Stimulated activated CD4-positive, alpha-beta T cell treated with anti-CD3 and anti-CD28 coated beads, Interleukin-15, amount 100 ng/mL, for 48 hours (primary cell): ENCODE results near the gene TJP1.
"Not testable (repeated sequence)": the region's sequence is repeated elsewhere in the genome, so short reads cannot be mapped to it uniquely, and the experiment has no call there.

Source experiments
- DNase-seq, 2 donors: peaks; one replicate each; pipeline ENCODE4 v3.0.0-alpha.2; 2020; ENCODE audit warnings: low read depth in 2 of 2

The TJP1 gene

DNA sequence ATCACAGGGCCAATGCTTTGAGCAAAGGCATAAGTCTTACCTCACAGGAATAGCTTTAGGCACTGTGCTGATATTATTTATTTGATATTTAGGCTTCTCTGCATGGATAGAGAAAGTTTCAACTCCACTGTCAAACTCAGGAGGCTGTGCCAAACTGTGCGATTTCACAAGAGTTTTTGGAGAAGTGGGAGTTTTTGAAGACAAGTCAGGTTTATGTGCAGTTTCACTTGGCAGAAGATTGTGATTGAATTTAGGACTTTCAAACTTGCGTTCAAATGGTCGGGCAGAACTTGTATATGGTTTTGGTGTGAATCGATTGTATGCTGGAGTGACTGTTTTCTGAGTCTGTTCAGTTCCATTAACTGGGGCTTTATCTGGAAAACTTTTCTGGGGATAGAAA, 113.7 kb downstream of the TJP1 start:
- no peak for DNase-seq

DNA sequence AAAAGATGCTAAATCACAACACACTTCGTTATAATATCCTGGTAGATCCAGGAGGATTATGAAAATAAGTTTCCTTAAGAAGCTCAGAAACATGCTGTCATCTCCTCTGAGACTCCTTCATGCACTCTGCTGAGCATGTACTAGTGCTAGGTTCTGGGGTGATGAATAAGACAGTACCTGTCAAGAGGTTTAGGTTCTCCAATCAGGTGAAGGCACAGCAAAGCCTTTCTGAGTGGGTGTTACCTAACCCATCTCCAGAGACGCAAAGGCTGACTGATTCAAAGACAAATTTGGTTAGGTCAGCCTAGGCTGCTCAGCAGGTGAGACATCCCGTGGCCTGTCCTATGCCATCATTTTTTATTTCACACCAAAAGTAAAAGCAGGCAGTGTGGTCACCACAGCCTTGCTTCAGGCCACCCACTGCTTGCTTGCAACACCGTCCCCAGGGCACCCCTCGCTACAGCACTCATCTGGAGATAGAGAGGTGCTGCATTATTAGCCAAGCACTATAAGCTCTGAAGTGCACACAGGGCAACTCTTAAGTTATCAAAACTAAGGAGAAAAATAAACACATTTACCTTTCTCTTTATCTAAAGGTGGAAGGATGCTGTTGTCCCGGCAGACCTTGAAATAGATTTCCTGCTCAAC, 117.2 kb downstream of the TJP1 start:
- DNase-seq = no peak

- DNase-seq = no peak
These were observed 121.1 kb downstream of the TJP1 start for GRCh38 chr15:29701151-29701550.

DNA sequence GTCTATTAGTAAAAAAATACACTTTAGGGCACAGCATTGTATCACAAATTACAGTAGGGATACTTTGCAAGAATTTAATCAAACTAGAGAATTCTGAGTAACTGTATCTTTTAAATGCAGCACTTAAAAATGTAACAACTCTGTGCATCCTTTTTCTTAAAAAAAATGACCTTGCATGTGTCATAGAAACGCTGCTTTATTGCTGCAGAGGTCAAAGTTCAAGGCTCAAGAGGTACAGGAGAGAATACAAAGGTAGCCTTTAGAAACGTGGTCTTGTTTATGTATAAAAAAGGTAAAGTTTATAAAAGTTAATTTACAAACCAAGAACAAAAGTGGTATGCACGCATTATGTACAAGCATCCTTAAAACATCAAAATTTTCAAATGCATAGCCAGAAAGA, 122.0 kb downstream of the TJP1 start:
- DNase-seq = no peak

DNA sequence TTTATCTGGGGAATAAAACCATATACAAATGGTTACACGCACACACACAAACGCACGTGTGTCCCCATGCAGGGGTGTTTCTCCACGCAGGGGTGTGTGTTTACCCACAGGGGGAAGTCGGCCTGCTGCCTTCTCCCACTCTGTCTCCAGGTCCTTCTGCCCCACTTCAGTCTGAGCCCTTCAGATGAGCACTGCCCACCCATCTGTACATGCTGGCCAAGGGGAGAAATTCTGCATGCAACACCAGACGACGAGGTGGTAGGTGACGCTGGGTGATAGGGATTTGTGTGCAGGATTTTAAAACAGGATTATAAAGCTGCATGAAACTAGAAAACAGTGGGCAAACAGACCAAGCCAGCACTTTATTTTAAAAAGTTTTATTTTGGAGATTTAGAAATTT, 122.5 kb downstream of the TJP1 start:
- no peak for DNase-seq

GRCh38 chr15:29698030-29698701, 124.1 kb downstream of the TJP1 start:
- no peak for DNase-seq

- DNase-seq = no peak
These were observed 125.1 kb downstream of the TJP1 start for GRCh38 chr15:29696950-29697738.

DNA sequence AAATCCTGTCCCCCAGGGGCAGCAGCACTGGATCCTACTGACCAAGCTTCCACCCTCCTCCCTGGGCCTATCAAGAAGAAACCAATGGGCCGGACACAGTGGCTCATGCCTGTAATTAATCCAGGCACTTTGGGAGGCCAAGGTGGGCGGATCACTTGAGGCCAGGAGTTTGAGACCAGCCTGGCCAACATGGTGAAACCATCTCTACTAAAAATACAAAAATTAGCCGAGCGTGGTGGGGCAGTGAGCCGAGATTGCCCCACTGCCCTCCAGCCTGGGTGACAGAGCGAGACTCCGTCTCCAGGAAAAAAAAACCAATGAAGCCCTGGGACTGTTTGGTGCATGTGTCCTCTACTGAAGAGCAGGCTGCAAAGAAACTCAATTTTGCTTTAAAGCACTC, 125.8 kb downstream of the TJP1 start:
- DNase-seq = not testable (repeated sequence)

DNA sequence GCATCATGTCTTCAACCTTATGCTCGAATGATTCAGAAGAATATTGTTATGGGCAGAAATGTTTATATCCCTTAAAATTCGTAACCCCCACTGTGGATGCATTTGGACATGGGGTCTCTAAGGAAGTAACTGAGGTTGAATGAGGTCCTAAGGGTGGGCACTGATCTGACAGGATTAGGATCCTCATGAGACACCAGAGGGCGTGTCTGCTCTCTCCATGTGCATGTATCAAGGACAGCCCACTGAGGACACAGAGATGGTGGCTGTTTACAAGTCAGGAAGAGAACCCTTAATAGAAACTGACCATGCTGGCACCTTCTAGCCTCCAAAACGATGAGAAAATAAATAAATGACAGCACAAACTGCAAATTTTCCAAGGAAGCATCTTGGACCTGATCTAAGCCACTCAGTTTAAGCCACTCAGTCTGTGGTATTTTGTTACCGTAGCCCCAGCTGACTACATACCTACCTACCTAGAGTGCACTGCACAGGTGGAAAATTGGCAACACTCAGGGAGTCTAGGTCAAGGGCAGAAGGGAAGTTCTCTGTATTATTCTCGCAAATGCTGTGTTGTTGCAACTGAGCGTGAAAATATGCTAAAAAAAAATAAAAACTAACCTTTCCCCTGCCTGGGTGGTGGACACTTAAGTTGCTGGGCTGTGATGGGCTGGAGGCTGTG, 126.6 kb downstream of the TJP1 start:
- DNase-seq = no peak

- no peak for DNase-seq
These were observed 129.0 kb downstream of the TJP1 start for GRCh38 chr15:29693225-29693624.

DNA sequence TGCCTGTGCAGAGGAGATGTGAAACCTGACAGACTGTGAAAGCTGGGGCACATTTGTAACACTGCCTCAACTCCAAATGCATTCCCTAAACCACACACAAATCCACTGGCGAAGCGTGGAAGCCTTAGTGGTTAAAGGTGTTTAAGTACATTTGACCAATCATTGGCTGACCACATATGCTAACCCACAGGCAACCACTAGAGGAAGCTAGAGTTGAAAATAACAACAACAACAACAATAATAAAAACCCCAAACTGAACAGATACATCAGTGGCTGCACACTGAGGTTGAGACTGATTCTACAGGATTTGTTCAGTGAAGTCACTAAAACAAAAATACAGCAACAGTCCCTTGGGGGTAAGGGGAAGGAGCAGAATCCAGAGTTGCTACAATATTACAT, 129.7 kb downstream of the TJP1 start:
- no peak for DNase-seq

DNA sequence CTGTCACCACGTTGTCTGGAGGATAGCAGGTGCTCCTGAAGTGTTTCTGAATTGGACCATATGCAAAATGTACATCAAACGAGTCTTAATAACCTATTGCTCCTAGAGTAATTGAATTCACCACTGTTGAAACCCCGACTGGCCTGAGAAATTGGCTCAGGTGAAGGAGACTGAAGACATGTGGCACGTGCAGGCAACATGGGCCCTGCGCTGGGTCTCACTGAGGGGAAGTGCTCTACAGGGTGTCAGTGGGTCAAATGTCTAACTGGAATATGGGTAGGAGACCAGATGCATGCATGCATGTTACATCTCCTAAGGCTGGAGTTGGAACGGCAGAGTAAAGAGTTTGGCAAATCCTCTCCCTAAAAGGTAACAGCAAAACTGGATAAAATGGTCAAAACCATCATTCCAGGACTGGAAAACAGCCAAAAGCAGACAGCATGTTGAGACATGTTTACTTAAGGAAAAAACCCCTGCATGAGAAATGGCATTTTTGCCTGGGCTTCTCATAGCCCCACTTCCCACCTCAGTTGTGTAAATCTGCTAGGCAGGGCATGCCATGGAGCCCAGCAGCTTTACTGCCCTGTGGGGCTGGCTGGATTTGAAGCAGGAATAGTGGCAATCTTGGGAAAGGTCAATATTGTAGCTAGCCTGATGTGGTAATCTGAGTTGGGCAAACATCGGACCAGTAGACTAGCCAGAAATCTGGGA, 131.3 kb downstream of the TJP1 start:
- DNase-seq = no peak

DNA sequence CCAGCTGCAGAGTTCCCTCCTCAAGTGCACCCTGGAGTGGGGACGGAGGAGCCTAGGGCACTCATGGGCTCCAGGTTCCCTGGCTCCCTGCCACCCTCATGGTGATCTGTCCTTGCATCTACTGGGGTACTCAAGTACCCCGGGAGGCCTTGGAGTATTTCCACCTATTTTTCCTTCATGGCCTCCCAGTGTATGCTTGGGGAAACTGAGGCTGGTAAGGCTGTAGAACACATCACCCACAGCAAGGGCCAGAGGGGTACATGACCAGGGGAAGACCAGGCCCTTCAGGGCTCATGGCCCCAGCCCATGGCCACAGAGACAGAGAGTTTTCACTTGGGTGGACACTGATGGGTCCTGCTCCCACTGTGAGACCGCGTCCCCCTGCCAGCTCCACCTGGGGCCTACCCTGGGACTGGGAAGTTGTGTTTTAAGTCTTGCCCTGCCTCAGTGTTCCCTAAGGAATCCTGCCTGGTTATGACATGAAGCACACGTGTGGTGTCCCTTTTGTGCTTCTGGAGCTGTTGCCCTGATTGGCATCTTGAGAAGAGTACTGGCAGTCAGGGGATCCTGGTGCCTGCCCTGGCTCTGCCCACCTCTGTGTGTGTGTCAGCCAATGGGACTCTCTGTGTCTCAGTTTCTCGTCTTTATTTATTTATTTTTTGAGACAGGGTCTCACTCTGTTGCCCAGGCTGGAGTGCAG, 132.8 kb downstream of the TJP1 start:
- DNase-seq = no peak

GRCh38 chr15:29688506-29689286, 133.6 kb downstream of the TJP1 start:
- DNase-seq = no peak

GRCh38 chr15:29687939-29688505, 134.2 kb downstream of the TJP1 start:
- DNase-seq = no peak

DNA sequence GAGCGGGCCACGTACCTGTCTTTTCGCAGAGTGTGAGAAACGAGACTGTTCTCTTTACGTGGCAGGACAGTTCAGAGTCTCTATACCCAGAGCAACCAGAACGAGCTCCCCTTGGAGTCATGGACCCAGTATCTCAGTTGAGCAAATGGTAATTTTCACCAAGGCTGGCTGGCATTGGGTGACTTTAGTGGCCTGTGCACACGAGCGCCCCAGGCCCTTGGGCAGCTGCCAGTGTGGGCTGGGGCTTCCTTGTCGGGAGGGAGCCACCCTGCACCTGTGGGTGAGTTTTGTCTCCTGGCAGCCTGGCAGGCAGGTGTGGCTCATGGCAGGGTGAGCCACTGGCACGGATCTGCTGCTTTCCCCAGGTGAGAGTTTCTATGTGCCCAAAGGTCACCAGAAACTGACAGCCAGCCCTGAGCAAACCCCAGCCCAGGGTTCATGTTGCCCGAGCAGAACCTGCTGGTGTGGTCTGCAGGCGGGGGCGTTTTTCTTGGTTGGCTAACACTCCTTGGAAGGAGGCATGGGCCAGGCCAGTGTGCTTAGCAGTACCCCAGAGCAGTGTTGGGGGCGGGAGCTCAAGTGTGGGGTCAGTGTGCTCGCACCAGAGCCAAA, 135.0 kb downstream of the TJP1 start:
- no peak for DNase-seq

DNA sequence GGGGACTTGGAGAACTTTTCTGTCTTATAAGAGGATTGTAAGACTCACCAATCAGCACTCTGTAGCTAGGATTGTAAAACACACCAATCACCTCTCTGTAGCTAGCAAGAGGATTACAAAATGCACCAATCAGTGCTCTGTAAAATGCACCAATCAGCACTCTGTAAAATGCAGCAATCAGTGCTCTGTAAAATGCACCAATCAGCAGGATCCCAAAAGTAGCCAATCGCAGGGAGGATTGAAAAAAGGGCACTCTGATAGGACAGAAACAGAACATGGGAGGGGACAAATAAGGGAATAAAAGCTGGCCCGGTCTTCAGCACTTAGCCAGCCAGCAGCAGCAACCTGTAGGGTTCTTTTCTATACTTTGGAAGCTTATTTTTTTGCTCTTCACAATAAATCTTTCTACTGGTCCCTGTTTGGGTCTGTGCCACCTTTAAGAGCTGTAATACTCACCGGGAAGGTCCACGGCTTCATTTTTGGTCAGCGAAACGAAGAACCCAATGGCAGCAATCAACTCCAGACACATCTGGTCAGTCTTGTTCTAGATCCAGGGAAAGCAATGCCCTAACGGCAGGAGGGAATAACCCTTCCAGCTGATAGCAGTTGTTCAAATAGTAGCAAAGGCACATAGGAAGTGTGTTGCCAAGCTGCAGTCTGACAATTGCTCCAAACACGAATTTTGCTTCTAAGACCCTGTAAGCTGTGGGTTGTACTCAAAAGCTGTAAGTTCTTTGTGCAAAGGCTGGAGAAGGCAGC, 135.6 kb downstream of the TJP1 start:
- DNase-seq = no peak

DNA sequence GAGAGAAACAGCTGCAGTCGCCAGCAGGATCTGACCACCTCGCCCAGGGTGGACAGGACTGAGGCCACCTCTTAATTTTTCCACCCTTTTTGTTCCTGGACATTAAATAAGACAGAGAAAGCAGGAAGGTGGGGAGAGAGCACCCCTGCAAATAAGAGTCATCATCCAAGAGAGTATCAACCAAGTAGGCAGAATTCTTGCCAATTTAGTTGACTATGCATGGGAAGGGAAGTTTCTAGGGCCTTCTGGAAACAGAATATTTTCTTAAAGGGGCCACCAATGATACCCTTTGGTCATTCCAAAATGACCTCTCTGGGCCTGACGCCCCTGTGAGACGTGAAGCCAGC, 136.2 kb downstream of the TJP1 start:
- DNase-seq = no peak
